GM21576 (cell line): ENCODE results near the gene CPEB2.

Experiments used
- ATAC-seq: cut with Tn5 transposase; IDR thresholded peaks from one replicate; pipeline ENCODE4 v1.9.1; 2021; ENCODE audit warnings: mild to moderate bottlenecking, moderate library complexity; ENCODE audit not compliant: unreplicated experiment

Gene CPEB2

DNA sequence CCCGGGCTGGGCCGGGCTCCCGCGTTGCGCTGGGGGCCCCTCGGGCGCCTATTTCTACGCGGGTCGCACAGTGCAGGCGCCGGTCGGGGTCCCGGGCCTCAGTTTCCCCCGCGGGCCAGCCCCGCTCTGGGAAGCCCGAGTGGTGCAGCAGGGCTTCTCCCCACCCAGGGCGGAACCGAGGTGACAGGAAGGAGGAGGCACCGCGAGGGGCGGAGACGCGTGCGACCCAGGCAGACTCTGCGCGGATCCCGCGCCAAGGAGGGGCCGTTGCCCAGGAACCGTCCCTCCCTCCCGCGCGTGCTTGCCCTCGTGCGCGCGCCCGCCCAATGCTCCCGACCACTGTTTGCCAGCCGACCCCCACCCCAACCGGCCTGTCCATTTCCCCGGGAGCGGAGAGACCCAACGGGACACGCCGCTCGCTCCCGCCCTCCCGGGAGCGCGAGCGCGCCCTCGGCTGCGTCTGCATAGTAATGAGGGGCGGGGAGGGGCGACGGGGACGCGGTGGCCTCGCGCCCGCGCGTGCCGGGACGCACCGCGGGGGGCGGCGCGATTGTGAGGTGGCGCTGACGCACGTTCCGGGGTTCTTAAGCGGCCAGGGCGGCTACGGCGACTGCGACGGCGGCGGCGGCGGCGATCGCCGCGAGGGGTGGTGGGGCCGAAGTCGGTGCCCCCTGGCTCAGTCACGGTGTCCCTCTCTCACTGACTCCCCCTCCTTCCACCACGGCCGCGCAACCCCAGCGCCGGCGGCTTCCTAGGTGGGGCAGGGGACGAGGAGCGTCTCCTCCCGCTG lies at the start of gene CPEB2:
Gene CPEB2 (plus strand): TSS at position 613 of the 790 bp plus-strand sequence. CDS start 193 bp downstream, outside the sequence.
- peak; percentile 61 for ATAC-seq

DNA sequence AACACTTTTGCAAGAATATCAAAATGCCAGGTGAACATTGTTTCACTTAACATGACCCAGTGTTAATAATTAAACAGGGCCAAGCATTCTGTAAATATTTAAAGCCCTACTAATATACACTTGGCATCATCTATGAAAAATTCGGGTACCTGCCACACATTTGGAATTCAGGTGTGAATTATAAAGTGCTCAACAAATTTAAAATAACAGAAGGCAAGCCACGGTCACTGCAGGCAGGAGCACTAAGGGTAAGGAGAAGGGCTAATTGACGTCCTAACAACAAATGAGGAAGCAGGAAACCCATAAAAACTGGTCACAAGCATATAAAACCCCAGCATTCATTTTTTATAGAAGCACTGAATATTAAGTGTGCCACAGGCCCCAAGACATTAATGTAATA lies 43.8 kb upstream of the CPEB2 start:
- no peak for ATAC-seq

DNA sequence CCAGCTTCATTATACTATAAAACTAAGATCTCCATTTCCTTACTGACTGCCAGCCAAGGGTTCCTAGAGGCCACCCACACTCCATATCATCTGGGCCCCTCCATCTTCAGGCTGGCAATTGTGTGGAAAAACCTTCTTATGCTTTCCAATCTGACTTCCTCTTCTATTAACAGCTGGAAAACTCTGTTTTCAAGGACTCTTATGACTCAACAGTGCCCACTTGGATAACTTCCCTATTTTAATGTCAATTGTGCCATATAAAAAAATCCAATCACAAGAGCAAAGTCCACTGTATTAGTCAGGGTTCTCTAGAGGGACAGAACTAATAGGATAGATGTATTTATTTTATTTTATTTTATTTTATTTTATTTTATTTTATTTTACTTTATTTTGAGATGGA lies 41.0 kb upstream of the CPEB2 start:
- ATAC-seq, result no peak

DNA sequence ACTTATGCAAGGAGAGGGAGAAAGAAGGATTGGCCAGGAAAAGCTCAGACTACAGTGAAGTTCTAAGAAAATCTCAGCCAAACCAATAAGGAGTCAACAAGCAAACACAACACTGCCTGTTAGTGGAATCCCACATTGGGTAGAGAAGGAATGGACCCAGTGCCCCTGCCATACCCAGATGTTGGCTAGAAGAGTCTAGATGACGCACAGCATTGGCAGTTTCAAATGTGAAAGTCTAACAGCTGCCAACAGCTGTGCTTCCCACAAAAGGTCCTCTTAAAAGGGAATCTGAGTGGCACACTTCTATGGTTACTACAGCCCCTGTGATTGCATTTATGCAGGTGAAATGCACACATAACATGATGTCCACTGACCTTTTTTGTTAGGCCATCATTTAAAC lies 37.2 kb upstream of the CPEB2 start:
- ATAC-seq, result no peak

DNA sequence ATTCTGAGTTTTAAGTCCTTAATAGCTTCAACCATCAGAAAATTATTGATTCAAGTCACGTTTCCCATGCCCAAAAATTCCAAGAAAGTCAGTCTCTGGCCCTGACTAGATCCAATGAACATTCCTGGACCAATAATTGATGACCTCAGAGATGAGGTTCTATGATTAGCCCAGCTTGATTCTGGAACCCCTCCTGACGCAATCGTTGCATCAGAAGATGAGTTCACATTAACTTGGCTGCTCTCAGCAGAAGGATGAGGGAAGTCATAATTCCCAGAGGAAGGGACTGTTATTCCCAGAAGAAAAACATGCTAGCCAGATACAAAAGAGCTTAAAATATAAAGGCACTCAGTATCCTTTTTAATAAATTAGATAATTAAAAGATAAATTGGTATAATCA lies 34.3 kb upstream of the CPEB2 start:
- no peak for ATAC-seq

DNA sequence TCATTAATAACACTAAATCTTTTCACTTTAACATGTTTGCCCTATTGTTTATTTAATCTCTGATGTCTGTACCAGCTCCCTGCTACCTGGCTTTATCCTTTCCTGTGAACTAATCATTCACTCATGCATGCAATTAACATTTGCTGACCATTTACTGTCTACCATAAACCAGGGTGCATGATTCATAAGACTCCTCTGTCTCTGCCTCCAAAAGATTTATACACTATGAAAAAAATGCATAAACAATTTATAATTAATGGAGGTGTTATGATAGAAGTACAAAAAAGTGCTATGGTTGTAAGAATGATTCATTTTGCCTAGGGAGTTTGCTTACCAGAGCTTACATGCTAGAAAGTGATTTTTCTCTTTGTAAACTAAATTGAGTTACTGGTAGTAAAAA lies 24.5 kb upstream of the CPEB2 start:
- ATAC-seq, result no peak

DNA sequence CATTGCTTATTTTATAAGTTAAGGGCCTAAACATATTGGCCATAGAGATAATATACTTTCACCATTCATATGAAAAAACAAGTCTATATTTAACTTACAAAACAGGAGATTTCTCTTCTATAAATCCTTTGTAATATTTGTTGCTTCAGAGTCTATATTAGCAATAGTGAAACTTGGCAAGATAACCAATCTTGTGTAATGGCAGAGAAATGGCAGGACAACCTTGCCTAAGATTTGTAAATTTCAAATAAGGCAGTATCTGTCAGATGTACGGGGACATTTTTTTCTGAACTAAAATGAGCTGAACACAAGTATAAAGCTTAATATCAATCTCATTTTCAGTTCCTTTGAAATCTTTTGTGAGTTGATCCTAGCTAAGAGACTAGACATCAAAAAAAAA lies 17.8 kb upstream of the CPEB2 start:
- no peak for ATAC-seq

DNA sequence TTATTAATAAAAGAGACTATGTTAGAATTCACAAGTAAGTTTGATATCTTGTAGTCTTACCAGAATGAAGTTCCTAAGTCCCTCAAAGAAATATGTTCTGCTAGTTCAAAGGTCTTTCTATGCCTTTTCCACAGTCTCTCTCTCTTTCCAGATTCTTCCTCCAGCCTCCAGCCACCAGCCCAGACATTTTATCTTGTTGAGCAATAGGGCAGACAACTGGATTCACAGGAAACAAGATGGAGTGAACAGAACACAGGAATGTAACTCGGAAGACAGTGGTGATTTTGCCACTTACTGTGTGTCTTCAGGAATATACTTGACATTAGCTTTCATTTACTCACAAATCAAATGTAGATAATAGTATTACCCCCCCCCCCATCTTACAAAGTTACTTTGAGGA lies 17.1 kb upstream of the CPEB2 start:
- no peak for ATAC-seq

DNA sequence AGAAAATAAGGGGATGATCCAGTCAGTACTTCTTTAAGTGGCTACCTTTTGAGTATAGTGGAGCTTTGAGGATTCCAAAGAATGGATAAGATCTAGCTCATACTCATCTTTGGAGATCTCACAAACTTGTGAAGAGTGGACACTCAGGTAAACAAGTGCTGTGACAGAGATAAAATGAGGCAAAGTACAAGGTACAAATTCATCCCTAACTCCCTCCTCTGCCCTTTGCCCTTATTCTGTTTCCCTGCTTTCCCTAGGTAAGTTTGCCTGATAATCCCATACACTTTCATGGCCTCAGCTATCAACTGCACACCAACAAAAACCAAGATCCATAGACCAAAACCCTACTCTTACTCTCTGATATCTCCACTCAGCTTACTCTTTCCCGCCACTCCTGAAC lies 16.4 kb upstream of the CPEB2 start:
- ATAC-seq, result no peak

DNA sequence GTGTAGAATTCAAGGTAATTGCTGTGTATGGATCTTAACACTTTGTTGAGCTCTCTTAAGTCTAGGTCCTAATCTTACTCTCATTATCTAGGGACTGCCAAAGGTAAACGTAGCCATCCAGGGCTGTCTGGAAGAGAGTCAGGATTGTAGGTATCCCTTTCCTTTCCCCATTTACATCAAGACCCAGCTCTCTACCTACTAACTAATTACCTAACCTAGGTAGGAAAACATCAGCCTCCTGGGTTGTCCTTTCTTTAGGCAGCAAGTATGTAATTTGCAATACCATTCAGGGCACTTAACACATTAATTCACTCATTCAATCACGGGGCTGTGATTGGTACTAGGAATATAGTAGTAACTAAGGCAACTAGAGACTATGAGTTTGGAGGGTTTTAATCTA lies 15.2 kb upstream of the CPEB2 start:
- no peak for ATAC-seq

DNA sequence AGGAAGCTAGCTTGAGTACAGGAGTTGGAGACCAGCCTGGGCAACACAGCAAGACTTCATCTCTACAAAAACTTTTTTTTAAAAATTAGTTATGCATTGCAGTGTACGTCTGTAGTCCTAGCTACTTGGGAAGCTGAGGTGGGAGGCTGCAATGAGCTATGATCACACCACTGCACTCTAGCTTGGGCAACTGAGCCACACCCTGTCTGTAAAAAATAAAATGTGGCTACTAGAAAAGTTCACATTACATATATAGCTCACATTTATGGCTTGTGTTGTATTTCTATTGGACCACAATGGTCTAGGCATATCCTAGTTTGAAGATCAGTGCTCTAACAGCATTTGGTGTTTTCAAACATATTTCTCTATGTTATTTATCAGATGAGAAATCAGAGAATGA lies 11.8 kb upstream of the CPEB2 start:
- ATAC-seq, result no peak

DNA sequence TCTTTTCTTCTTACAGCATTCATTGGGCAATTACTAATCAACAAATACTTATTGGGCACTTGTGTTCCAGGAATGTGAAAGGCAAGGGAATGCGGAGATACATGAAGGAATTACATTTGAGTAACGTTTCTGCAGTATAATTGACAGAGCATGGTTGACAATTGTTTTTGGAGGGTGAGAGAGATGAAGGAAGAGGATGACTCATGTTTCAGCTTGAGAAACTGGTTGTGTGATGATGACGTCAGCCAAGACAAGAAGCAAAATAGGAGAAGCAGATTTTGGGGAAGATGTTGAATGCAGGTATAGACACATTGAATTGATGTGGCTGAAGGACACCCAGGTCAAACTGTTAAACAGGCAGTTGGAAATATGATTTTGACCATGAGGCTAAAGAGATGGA lies 8.0 kb upstream of the CPEB2 start:
- ATAC-seq, result no peak

DNA sequence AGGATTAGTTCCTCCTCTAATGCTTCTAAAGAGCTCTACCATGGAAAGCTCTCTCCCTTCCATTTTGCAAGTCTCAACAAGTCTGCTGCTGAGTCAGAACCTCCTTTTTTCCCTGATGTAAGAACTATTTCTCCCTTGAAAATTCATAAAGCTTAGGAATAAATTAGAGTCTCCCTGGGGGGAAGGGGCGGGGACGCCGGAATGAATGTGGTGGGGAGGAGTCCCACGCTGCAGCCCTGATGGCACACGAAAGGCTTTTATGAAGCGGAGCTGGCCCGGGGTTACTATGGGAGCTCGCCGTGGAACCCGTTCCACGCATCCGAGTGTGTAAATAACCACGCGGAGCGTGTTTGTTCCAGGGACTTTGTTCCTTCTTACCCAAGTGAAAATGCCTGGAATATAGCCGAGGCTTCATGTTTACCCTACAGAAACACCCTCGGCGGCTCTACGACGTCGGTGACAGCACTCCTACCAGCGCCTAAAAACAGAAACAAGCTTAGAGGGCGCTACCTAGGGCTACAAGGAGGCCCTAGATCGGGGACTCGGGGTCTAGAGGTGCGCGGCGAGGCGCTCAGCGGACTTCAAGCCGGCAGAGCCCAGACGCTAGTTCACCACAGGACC lies 923 bp upstream of the CPEB2 start:
- peak; percentile 23 for ATAC-seq

DNA sequence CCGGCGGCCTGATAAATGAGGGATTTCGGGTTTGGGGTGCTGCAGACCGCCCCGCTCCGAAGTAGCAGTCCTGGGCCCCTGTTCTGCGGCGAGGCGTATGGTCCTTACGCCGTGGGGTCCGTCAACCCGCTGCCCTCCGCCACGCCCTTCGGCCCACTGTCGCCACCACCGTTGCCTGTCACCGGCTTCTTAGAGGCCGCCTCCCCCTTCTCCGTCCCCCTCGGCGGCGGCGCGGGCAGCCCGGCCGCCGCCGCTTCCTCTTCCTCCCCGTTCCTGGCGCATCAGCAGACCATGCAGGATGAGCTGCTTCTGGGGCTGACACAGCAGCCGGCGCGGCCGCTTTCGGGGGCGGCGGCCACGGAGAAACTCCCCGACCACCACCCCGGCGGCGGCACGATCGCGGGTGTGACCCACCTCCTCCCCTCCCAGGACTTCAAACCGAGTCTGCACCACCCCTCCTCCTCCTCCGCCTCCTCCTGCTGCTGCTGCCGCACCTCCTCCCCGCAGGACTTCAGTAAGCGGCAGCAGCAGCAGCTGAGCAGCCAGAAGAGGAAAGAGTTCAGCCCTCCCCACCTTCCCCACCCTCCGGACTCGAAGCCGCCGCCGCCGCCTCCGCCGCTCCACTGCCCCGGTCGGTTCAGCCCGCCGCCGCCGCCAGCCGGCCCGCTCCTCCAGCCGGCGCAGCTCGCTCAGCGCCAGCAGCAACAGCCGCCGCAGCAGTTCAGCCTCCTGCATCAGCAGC lies 549 bp downstream of the CPEB2 start:
- ATAC-seq, result peak; percentile 23

DNA sequence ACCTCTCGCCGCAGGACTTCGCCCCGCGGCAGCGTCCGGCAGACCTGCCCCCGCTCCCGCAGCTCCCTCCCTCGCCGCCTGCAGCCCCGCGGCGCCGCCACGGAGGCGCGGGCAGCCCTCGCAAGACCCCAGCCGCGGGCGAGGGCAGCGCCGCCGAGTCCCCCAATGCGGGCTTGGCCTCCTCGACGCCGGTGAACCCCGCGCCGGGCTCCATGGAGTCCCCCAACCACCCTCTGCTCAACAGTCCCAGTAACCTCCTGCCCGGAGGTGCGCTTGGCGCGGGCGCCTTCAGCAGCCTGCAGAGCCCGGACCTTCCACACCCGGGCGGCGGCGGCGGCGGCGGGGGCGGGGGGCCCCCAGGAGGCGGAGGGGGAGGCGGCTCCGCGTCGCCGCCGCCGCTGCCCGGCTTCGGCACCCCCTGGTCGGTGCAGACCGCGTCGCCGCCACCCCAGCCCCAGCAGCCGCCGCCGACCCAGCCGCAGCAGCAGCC lies 1.2 kb downstream of the CPEB2 start:
- ATAC-seq, result peak; percentile 6

DNA sequence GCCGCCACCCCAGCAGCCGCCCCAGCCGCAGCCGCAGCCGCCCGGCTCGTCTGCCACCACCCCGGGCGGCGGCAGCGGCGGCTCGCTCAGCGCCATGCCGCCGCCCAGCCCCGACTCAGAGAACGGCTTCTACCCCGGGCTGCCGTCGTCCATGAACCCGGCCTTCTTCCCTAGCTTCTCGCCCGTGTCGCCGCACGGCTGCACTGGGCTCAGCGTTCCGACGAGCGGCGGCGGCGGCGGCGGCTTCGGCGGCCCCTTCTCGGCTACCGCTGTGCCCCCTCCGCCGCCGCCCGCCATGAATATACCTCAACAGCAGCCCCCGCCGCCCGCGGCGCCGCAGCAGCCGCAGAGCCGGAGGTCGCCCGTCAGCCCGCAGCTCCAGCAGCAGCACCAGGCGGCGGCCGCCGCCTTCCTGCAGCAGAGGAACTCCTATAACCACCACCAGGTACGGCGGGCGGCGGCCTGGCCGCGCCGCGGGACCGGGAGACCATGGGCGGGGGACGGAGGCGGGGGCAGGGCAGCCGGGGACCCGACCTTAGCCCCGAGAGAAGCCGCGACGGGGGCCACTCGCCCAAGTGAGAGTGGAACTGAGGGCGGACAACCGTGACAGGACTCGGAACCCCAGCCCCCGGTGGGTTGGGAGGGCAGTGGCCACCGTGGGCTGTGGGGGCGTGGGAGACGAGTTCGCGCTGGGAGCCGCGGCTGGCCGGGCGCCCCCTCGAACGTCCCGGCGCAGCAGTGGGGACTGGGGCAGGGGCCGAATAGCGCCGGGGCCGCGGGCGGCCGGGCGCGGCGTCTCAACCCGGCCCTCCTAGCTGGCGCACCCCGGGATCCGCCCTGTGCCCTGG lies 1.8 kb downstream of the CPEB2 start:
- no peak for ATAC-seq

DNA sequence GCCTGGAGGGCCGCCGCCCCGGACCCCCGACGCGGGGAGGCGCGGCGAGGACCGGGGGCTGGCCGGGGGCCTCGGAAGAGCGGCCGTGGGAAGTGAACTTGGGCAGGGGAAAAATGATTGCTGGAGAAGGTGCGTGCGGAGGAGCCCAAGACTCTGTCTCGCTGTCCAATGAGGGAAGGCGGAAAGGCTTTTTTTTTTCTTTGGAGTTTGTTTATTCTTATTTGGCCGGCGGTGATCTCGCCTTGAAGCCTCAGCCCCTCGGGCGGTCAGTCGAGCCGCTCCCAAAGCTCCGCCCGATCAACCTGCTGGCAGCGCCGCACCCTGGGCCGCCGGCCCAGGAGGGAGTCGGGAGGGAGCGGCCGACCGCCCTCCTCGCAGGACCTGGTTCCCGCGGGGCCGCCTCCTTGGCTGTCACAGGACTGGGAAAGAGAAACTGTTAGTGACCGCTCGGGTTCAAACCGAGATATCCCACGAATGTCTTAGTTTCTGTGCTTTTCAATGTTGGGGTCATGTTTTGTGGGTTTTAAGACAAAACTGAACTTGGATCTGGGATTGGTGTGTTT lies 2.5 kb downstream of the CPEB2 start:
- peak; percentile 6 for ATAC-seq

DNA sequence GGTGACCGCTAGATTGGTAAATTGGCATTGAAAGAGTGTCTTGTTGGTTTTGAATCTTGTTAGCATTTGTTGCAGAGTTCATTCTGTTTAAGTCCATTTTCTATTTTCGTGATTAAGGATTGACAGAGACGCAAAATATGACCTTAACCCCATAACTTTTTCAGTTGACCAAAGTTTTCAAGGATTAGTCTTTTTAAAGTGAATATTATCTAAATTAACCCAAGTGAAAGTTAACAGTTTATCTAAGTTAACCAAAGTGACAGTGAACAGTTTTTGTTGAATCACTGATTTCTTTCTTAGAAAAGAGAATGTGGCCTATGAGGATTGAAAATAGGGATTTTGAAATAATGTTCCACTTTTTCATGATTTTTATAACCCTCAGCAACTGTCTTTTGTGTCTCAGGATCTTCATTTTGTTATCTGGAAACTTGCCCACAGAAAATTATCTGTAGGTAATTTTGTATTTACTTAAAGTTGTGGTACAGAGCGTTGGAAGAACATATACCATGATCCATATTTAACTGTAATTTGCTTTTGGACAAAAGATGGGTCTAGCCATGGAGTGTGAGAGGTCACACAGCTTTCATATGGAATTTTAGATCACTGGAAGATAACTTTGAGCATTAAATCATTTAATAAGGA lies 3.3 kb downstream of the CPEB2 start:
- no peak for ATAC-seq

DNA sequence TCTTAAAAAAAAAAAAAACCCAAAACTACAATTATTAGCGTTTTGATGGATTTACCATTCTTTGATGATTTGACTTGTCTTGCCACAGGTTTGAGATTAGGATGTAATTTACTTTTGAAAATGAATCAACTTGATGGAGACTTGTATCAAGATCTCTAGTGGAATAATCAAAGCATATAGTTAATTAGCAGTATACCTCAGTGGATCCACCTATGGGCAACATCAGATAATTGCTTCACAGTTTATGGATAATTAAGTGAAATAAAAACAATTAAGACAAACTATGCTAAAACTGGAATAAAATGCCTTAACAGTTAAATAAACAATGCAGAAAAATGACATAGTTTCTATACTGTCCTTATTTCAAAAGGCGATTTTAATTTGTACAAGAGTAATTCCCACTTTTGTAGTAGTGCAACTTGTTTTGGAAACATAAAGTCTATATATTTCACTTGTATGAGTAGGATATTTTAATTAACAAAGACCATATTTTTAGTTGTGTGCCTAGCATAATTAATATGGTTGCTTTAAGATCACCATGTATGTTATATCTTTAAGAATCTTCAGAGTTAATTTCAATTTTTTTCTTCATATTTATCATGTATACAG lies 4.2 kb downstream of the CPEB2 start:
- no peak for ATAC-seq

DNA sequence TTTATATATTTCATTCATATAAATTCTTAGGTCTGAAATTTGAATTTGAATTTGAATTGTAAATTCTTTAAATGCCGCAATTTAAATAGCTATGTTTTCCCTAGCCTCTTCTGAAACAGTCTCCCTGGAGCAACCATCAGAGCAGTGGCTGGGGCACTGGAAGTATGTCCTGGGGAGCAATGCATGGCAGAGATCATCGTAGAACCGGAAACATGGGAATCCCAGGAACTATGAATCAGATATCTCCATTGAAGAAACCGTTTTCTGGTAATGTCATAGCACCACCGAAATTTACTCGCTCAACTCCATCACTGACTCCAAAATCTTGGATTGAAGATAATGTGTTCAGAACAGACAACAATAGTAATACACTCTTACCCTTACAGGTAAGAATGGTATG lies 4.9 kb downstream of the CPEB2 start:
- no peak for ATAC-seq
